Colonic mucosa (tissue), 4 donors: Measurements from ENCODE around the gene DTWD1. TPM values are rescaled to one million over a fixed set of nuclear protein-coding genes. Genes with fewer than 3 reads are reported as not detected.
A peak's percentile ranks its signal among the peaks of the same experiment; 100 is the strongest.
"Not testable (repeated sequence)": the region's sequence is repeated elsewhere in the genome, so short reads cannot be mapped to it uniquely, and the experiment has no call there.

Source experiments
- DNase-seq: peaks from one replicate; pipeline ENCODE4 v3.0.0-alpha.2; 2020
- H3K27ac ChIP-seq: fragments of 200-600 bp; one replicate; pipeline ENCODE4 v1.8.0; 2021
- H3K27me3 ChIP-seq: fragments of 200-600 bp; one replicate; pipeline ENCODE4 v1.8.0; 2021
- H3K36me3 ChIP-seq: fragments of 200-600 bp; one replicate; pipeline ENCODE4 v1.8.0; 2021
- H3K4me1 ChIP-seq: fragments of 200-600 bp; one replicate; pipeline ENCODE4 v1.8.0; 2021; ENCODE audit warnings: mild to moderate bottlenecking
- H3K4me3 ChIP-seq: fragments of 200-600 bp; one replicate; pipeline ENCODE4 v1.8.0; 2021
- H3K9ac ChIP-seq, 2 donors: one replicate each; pipeline ENCODE4 v1.7.0; 2013; ENCODE audit warnings: control low read depth in 2 of 2, low read depth in 2 of 2, low read length in 2 of 2
- H3K9me3 ChIP-seq: fragments of 200-600 bp; one replicate; pipeline ENCODE4 v1.8.0; 2021
- CTCF ChIP-seq: fragments of 200-600 bp; IDR thresholded peaks from one replicate; pipeline ENCODE4 v1.8.0; 2022; ENCODE audit warnings: antibody characterized with exemption, mild to moderate bottlenecking
- intact Hi-C: fragments of 100-400 bp; cut with DNase I; formaldehyde crosslinking; loops from one replicate; pipeline ENCODE4 v1.14.1; 2022
- total RNA-seq, 2 donors: library from RNA; stranded (reverse); fragmentation: NEBNext Ultra II Directional in 1 of 2; extraction: Animal tissue kit (Norgen Biotek cat#: 25700) in 1 of 2; gene quantifications; one replicate each; pipeline ENCODE4 v1.2.1, GENCODE V29; 2021
- donor health status: healthy.
- donor health status: DM: no; HTN: no; CAD: no.
- donor health status: DM: no; HTN: no; CAD: no.

Gene DTWD1
- total RNA-seq = 10 to 100 TPM; 18.4 to 18.7 TPM

- intact Hi-C loops = no loop called here
- Histone ChIP-seq H3K36me3 (no peaks in the 10 kb centered on the region), H3K9me3 (no peaks in the 10 kb centered on the region), H3K4me3 (peak within 1 kb of the TSS; percentile 79), H3K4me1 (no peaks in the 10 kb centered on the region), H3K27ac (peak within 1 kb of the TSS; percentile 91), H3K9ac (peak within 1 kb of the TSS; percentile 84 to 94), H3K27me3 (no peaks in the 10 kb centered on the region)
- TF ChIP-seq CTCF = no peak
- peak; percentile 97 for DNase-seq
Observed at GRCh38 chr15:49620658-49621368, at the start of gene DTWD1, which contains the start of gene FAM227B. TSS of gene DTWD1 (plus strand) at chr15:49621048. CDS start at chr15:49625168, 4,120 bp downstream. TSS of gene FAM227B (minus strand) at chr15:49620818. CDS start at chr15:49615171, 5,647 bp downstream.

- intact Hi-C loops = no loop called here
- TF ChIP-seq CTCF = no peak
- H3K27me3 ChIP-seq = no peaks in the 10 kb centered on the region
- H3K36me3 ChIP-seq = no peaks in the 10 kb centered on the region
- no peak for DNase-seq
- no peak overlapping the region for H3K9ac ChIP-seq
- H3K4me1 ChIP-seq = no peaks in the 10 kb centered on the region
- H3K4me3 ChIP-seq = no peak overlapping the region
- H3K9me3 ChIP-seq = no peaks in the 10 kb centered on the region
- no peak overlapping the region for H3K27ac ChIP-seq
Observed at GRCh38 chr15:49573421-49573820, 47.4 kb upstream of the DTWD1 start.

GRCh38 chr15:49589030-49589429 lies 31.8 kb upstream of the DTWD1 start:
- H3K27ac ChIP-seq = no peak overlapping the region
- H3K9me3 ChIP-seq = no peaks in the 10 kb centered on the region
- intact Hi-C loops = no loop called here
- no peak for TF ChIP-seq CTCF
- H3K4me3 ChIP-seq = no peak overlapping the region
- H3K9ac ChIP-seq = no peak overlapping the region
- no peaks in the 10 kb centered on the region for H3K4me1 ChIP-seq
- no peaks in the 10 kb centered on the region for H3K36me3 ChIP-seq
- no peak for DNase-seq
- H3K27me3 ChIP-seq = no peaks in the 10 kb centered on the region

GRCh38 chr15:49592829-49593316 lies 28.0 kb upstream of the DTWD1 start:
- H3K36me3 ChIP-seq, intact Hi-C loops, DNase-seq, H3K27me3 ChIP-seq, H3K27ac ChIP-seq, H3K9ac ChIP-seq, H3K4me1 ChIP-seq, H3K4me3 ChIP-seq, H3K9me3 ChIP-seq: not testable (repeated sequence)

GRCh38 chr15:49604625-49605409 lies 16.0 kb upstream of the DTWD1 start:
- no peak overlapping the region for H3K4me3 ChIP-seq
- DNase-seq = no peak

More at GRCh38 chr15:49604625-49605409, 16.0 kb upstream of the DTWD1 start:
- no peaks in the 10 kb centered on the region for H3K9me3 ChIP-seq
- intact Hi-C loops = no loop called here
- no peaks in the 10 kb centered on the region for H3K36me3 ChIP-seq
- no peak overlapping the region for H3K27ac ChIP-seq
- no peak overlapping the region for H3K9ac ChIP-seq
- no peaks in the 10 kb centered on the region for H3K4me1 ChIP-seq
- no peak for TF ChIP-seq CTCF
- H3K27me3 ChIP-seq = no peaks in the 10 kb centered on the region
